Measurements from ENCODE around the gene HOXA3. TPM values are rescaled to one million over a fixed set of nuclear protein-coding genes. Genes with fewer than 3 reads are reported as not detected.

Gene HOXA3
- polyA plus RNA-seq, 6 donors from 2014 or later = not detected

DNA sequence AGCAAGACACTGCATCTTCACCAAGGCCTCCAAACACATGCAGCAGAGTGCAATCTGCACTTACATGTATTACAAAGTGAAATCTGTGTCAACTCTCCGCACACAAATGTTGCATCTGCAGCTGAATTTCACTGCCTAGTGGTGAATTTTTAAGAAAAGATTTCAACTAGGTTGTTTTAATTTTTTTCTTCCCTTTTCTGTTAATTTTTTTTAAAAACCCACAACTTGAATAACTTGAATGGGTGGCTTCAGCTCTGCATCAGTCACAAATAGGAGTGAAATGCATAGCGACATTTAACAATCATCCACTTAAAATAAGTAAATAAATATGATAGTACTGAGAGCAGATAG, 41.6 kb upstream of the HOXA3 start:
- no peak for ATAC-seq (ENCODE audit: low read depth in 2 of 2)
- no peak for DNase-seq
- Mint-ChIP-seq H3K27ac (peak overlapping the region in 2 of 6 donors; percentile 63 to 81), H3K4me1 (peaks cover 17 to 28% (median 27%) of the 10 kb centered on the region in 3 donors), H3K27me3 (peaks cover 76 to 78% (median 78%) of the 10 kb centered on the region in 3 donors), H3K4me3 (peak overlapping the region in 3 of 8 donors; percentile 41 to 63 (median 60)), H3K36me3 (peaks cover 0 to 4% of the 10 kb centered on the region in 2 donors), H3K9me3 (peaks cover 0 to 18% (median 4%) of the 10 kb centered on the region in 7 donors)

DNA sequence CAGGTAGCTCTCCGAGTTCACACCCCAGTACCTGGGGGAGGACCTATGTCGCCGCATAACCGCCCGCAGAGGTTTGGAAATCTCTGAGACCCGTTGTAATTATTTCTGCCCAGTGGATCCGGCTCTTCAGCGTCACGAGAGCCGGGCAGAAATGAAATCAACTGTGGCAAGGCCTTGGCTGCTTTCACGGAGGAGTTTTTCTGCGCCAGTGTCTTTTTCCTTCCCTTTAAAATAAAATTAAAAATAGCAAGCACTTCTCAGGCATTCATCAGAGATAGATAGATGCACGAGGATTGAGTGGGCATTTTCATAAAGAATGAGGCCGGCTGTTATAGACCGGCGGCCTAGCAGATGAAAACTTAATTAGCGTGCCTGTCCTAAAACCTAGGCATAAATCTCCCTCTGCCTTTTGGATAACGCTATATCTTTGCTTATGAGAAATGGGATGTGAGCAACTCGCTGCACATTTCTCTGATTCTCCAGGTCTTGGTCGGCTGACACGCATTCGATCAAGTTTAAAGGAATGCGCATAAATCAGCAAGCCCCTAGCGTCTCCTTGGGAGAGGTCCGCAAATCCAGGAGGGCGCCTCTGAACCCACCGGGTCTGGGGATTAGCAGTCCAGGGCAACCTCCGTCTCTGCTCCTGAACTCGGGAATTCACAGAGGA, 41.1 kb upstream of the HOXA3 start:
- DNase-seq (no peak), ATAC-seq (ENCODE audit: low read depth in 2 of 2) (no peak)
- Mint-ChIP-seq H3K27me3 (peaks cover 76 to 80% (median 78%) of the 10 kb centered on the region in 3 donors), H3K9me3 (peaks cover 0 to 21% (median 4%) of the 10 kb centered on the region in 7 donors), H3K4me3 (peak overlapping the region in 7 of 8 donors; percentile 9 to 82 (median 60)), H3K36me3 (peaks cover 0 to 4% of the 10 kb centered on the region in 2 donors), H3K27ac (peak overlapping the region in 2 of 6 donors; percentile 39 to 81), H3K4me1 (peaks cover 21 to 33% (median 27%) of the 10 kb centered on the region in 3 donors)

DNA sequence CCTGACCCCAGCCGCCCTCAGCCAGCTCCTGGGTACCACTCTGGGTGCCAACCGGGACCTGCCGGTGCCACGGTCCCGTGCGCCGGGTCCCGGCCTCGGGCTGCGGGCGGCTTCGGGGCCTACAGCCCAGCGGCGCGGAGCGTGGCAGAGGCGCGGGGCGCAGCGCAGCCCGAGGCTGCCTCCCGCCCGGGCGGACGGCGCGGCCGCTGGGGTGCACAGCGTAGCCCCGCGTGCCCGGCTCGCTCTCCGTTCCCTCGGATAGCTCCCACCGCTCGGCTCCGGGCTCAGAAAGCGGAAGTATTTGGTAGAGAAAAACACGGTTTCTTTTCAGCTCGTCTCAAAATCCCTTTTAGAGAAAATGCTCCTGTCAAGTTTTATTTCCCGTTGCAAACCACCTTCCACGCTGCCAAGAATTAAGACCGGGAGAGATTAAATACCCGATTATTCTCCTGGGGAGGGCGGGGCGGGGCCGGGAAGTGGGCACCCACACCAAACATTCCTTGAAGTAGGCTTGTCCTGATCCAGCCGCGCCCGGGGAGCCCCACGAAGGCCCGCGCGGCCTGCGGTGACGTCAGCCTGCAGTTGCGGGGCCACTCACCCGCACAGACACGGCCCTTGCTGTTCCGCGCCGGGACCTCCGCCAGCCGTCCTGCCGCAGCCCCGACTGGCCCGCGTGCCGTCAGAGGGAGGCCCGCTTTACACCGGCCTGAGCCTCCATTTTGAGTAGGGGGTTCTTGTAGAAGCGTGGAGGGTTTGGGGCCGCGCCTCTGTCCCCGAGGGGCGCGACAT, 40.4 kb upstream of the HOXA3 start:
- H3K27ac Mint-ChIP-seq = peak overlapping the region in 4 of 6 donors; percentile 31 to 91 (median 66)
- peaks cover 0 to 19% (median 3%) of the 10 kb centered on the region in 7 donors for H3K9me3 Mint-ChIP-seq

DNA sequence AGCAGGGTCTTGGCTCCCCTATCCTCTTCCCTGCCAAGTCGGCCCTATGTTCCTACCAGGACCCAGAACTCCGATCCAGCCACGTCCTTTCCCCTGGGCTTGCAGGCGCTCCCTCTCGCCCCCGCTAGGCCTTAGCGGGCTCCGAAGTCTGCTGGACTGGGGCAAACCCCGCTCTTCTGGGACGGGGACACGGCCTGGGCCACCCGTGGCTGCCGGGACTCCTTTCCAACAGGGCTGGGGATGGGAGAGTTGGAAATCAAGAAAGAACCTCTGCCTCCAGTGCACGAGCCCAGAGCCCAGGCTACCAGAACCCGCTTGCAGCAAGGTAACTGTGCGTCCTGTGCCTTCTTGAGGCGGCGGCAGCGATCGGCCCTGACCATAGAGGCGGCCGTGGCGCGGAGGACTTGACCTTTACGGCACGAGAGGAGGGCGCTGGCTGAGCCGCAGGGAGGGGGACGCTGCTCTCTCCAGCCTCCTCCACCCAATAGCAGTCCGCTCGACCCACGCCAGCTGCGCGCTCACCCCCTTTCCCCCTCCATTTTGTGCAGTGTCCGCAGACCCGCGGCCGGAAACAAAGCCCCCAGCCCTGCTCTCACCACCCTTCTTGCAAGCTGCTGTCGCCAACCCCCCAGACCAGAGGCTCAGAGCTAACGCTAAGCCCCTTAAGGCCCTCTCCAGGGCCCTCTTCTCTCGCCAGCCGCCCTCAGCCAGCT, 39.6 kb upstream of the HOXA3 start:
- peaks cover 0 to 19% (median 3%) of the 10 kb centered on the region in 7 donors for H3K9me3 Mint-ChIP-seq
- peaks cover 24 to 41% (median 31%) of the 10 kb centered on the region in 3 donors for H3K4me1 Mint-ChIP-seq
- H3K27ac Mint-ChIP-seq = peak overlapping the region in 3 of 6 donors; percentile 31 to 86 (median 62)
- H3K36me3 Mint-ChIP-seq = no peaks in the 10 kb centered on the region
- H3K4me3 Mint-ChIP-seq = peak overlapping the region; percentile 28 to 82 (median 55)
- no peak for ATAC-seq (ENCODE audit: low read depth in 2 of 2)
- no peak for DNase-seq
- peaks cover 78 to 81% (median 79%) of the 10 kb centered on the region in 3 donors for H3K27me3 Mint-ChIP-seq

More for the DNA sequence above, 40.4 kb upstream of the HOXA3 start:
- Mint-ChIP-seq H3K4me1 (peaks cover 23 to 34% (median 28%) of the 10 kb centered on the region in 3 donors), H3K4me3 (peak overlapping the region in 6 of 8 donors; percentile 62 to 86 (median 79)), H3K36me3 (peaks cover 0 to 4% of the 10 kb centered on the region in 2 donors), H3K27me3 (peaks cover 76 to 80% (median 78%) of the 10 kb centered on the region in 3 donors)
- ATAC-seq (ENCODE audit: low read depth in 2 of 2) (peak; percentile 53 to 61), DNase-seq (no peak)

DNA sequence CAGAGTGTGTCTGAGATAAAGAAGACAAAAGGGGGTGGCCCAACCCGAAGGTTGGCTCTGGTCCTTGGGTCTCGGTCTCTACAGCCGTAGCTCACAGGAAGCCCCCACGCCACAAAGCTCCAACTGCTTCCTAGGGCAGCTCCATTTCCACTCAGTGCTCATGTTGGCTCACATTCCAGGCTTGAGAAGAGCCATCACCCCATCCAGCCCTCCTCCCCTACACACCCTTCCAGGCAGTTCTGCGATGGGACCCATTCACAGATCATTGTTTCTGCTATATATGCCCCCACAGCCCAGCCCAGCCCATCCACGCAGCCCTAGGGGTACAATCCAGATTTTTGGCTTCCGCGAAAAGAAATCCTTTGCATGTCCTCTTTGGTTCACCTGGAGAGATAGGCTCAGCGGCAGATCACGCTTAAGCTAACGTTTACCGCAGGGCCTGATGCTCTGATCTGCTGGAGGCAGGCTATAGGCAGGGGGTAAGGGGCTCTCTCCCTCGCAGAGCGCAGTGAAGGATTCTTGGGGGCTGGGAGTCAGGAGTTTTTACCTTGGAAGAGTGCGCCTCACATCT, 38.9 kb upstream of the HOXA3 start:
- peaks cover 0 to under 1% of the 10 kb centered on the region in 2 donors for H3K36me3 Mint-ChIP-seq
- peak overlapping the region in 2 of 6 donors; percentile 54 to 59 for H3K27ac Mint-ChIP-seq
- H3K9me3 Mint-ChIP-seq = peaks cover 0 to 24% (median 4%) of the 10 kb centered on the region in 7 donors
- peaks cover 26 to 43% (median 32%) of the 10 kb centered on the region in 3 donors for H3K4me1 Mint-ChIP-seq
- no peak for DNase-seq
- H3K27me3 Mint-ChIP-seq = peaks cover 80 to 83% (median 81%) of the 10 kb centered on the region in 3 donors
- H3K4me3 Mint-ChIP-seq = peak overlapping the region in 5 of 8 donors; percentile 28 to 63 (median 58)
- no peak for ATAC-seq (ENCODE audit: low read depth in 2 of 2)

DNA sequence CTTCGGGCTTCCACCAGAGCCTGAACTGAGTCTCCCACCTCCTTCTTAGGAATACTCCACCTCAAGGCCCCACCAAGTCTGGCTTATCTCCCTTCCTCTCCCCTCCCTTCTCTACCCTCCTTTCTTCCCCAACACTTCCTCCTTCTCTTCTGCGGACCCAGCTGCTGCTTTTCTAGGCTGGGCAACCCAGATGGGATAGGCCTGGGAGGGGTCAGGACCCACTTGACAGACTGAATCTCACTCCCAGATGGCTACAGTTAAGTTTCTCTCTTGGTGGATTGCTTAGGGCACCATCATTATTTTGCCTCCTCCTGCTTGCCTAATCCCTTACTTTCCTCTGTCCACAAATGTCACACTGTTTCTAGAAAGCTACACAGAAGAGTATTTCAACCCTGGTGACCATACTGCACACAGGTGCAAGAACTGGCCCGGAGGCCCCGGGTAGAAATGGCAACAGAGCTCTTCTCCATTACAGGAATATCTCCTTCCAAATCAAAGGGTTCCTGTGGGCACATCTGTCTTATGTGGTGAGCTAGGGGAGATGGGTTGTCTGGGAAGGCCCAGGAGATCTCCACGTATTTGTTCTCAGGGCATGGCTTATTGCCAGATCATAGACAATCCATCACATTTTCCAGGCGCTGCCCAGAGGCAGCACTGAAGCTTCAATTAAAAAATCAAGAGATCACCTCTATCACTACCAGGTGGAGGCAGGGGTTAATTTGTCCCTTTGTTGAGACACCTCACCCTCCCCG, 37.8 kb upstream of the HOXA3 start:
- ATAC-seq (ENCODE audit: low read depth in 2 of 2) (no peak), DNase-seq (no peak)
- Mint-ChIP-seq H3K27me3 (peaks cover 76 to 89% (median 80%) of the 10 kb centered on the region in 3 donors), H3K36me3 (peaks cover 0 to 8% of the 10 kb centered on the region in 2 donors), H3K4me3 (peak overlapping the region in 7 of 8 donors; percentile 16 to 86 (median 58)), H3K4me1 (peaks cover 34 to 51% (median 41%) of the 10 kb centered on the region in 3 donors), H3K27ac (peak overlapping the region in 3 of 6 donors; percentile 36 to 86 (median 53)), H3K9me3 (peaks cover 0 to 28% (median 4%) of the 10 kb centered on the region in 7 donors)

DNA sequence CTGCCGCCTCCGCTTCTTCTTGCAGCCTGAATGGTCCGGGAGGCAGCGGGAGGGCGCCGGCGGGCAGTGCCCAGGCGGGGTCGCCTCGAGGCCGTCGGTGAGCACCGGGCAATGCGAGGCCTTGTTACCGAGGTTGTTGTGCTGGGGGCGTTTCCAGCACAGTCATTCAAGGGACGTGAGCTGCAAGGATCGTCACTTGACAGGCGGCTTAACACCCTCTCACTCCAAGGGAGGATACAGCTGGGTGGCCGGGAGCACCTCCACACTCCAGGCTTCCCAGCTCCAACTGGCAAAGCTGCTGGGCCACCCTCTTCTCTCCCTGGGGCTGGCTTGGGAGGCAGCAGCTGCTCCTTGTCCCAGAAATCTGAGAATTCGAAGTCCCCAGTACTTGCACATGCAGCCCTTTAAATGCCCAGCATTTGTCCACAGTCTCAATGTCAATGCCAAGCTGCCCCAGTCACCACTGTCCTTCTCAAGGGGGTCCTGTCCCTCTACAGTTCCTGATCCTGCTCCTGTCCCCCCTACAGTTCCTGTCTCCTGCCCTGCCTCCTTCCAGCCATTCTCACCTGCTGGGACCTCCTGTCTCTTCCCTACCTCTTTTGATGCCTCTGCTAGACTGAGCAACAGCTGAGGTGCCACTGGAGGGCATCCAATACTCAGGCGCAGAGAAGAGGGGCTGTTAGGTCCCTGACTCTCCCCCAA, 37.1 kb upstream of the HOXA3 start:
- DNase-seq (no peak), ATAC-seq (ENCODE audit: low read depth in 2 of 2) (no peak)
- Mint-ChIP-seq H3K4me3 (peak overlapping the region; percentile 28 to 89 (median 80)), H3K27me3 (peaks cover 75 to 90% (median 80%) of the 10 kb centered on the region in 3 donors), H3K27ac (peak overlapping the region in 3 of 6 donors; percentile 35 to 86 (median 53)), H3K9me3 (peaks cover 0 to 28% (median 9%) of the 10 kb centered on the region in 7 donors), H3K36me3 (peaks cover 0 to 8% of the 10 kb centered on the region in 2 donors), H3K4me1 (peaks cover 41 to 58% (median 49%) of the 10 kb centered on the region in 3 donors)

DNA sequence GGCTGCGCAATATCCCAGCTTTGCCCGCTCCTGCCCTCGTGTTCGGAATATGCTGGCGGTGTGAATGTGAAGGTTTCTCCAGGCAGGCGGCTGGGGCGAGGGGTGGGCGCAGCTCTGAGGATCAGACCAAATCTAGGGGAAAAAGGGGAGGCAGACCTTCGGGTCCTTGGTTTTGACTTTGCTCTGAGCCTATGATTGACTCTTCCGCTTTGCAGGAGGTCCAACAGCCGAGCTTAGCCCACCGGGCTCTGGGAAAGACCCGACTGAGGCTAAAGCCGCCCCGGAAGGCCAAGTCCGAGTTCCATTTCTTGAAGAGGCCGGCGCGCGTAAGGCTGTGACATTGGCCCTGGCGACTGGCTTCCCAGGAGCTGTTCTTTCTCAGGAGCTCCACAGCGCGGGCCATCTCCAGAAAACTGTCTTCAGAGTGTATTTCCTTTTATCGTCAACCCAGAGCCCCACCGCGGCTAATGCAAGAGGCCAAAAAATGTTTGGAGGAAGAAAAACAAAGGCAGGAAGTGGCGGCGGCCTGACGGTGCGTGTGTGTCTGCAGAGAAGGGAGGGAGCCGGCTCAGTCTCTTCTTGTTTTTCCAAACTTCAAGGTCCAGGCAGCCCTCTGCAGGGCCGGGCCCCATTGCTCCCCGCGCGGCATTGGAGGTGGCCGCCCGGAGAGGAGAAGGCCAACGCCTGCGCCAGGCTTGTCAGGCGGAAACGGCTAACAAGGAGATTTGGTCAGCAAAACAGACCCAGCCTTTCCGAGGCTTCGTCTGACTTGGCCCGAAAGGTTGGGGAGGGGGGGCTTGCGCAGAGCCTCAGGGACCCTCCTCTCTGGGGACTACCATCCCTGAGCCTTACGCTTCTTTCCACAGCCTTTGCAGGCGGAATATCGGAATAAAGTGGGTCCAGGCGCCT, 36.3 kb upstream of the HOXA3 start:
- DNase-seq (no peak), ATAC-seq (ENCODE audit: low read depth in 2 of 2) (peak; percentile 22)
- peak overlapping the region; percentile 28 to 89 (median 82) for H3K4me3 Mint-ChIP-seq
- peaks cover 0 to 28% (median 9%) of the 10 kb centered on the region in 7 donors for H3K9me3 Mint-ChIP-seq
- H3K4me1 Mint-ChIP-seq = peaks cover 41 to 63% (median 47%) of the 10 kb centered on the region in 3 donors
- peaks cover 74 to 88% (median 76%) of the 10 kb centered on the region in 3 donors for H3K27me3 Mint-ChIP-seq
- peak overlapping the region in 4 of 6 donors; percentile 42 to 82 (median 68) for H3K27ac Mint-ChIP-seq
- H3K36me3 Mint-ChIP-seq = peaks cover 0 to 8% of the 10 kb centered on the region in 2 donors

DNA sequence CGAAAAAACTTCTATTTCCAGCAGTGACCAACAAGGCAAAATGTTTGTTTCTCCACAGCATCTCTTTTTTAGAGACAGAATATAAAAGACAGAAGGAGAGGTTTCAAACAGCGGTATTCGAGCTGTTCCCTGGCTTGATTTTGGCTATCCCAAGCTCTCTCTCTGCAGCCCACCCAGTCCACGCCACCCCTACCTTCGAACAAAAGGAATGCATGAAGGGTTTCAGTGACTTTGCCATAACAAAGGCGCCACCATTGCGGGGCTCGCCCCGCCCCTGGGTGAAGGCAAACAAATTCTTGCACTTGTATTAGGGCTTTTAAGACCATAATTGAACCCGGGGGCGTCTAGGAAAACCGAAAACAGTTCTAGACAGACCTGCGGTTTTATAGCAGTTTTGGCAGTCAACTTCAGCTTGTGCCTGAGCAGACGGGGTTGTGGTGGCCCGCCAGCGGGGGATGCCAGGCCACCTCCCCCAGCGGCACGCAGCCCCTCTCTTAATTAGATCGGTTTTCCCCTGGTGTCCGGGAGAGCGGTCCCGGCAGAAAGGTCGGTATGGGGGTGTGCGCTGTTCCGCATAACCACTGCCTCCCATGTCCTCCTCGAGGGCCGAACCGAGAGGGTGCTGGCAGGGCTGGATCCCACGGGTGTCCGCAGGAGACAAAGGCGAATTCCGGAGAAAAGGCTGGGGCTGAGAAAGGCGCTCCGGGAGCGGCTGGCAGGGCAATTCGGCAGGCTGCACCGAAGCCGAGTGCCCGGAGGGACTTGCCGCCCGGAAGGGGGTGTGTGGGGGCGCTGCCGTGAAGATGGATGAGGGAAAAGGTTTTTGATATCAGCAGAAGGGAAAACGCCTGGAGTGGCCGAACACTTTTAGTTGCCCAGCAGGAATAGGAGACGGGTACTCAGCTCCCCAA, 35.3 kb upstream of the HOXA3 start:
- H3K27ac Mint-ChIP-seq = peak overlapping the region in 4 of 6 donors; percentile 42 to 82 (median 78)
- H3K4me1 Mint-ChIP-seq = peaks cover 41 to 60% (median 49%) of the 10 kb centered on the region in 3 donors
- peaks cover 0 to 8% of the 10 kb centered on the region in 2 donors for H3K36me3 Mint-ChIP-seq
- peak overlapping the region; percentile 54 to 89 (median 82) for H3K4me3 Mint-ChIP-seq
- no peak for ATAC-seq (ENCODE audit: low read depth in 2 of 2)
- peaks cover 71 to 86% (median 80%) of the 10 kb centered on the region in 3 donors for H3K27me3 Mint-ChIP-seq
- no peak for DNase-seq
- H3K9me3 Mint-ChIP-seq = peaks cover 0 to 30% (median 9%) of the 10 kb centered on the region in 7 donors

Measured in naive B cell (primary cell).